Esophagus squamous epithelium (tissue), 4 donors: ENCODE measurements around the gene TSSK2.

ENCODE experiments used
- CTCF ChIP-seq, 6 experiments: fragments of 450-650 bp in 4 of 6; fragments of 200-600 bp in 2 of 6; sonication (generic) in 2 of 6; IDR thresholded peaks; one replicate each; pipeline ENCODE4 v1.5.1; 2016 to 2019; ENCODE audit warnings: antibody characterized with exemption in 6 of 6, mild to moderate bottlenecking in 4 of 6, moderate library complexity in 4 of 6
- POLR2A ChIP-seq, 4 donors: fragments of 450-650 bp; IDR thresholded peaks; one replicate each; pipeline ENCODE4 v1.6.1; 2017; ENCODE audit warnings: antibody characterized with exemption in 4 of 4, mild to moderate bottlenecking in 4 of 4, moderate library complexity in 3 of 4

GRCh38 chr22:19142394-19142793 lies 11.3 kb downstream of the TSSK2 start:
- TF ChIP-seq CTCF (IDR thresholded peaks at IDR 0.05): no peak
- no peak for TF ChIP-seq POLR2A (IDR thresholded peaks at IDR 0.05)
